Uterus (tissue), 2 donors: ENCODE measurements around the gene CTBP1.

Experiments
- CTCF ChIP-seq, 4 experiments: fragments of 200-600 bp in 2 of 4; fragments of 450-650 bp in 2 of 4; sonication (generic) in 2 of 4; IDR thresholded peaks; one replicate each; pipeline ENCODE4 v1.5.1; 2016 to 2019; ENCODE audit warnings: antibody characterized with exemption in 4 of 4, mild to moderate bottlenecking in 2 of 4, moderate library complexity in 1 of 4
- POLR2A ChIP-seq, 2 donors: fragments of 450-650 bp; IDR thresholded peaks; one replicate each; pipeline ENCODE4 v1.6.1; 2016; ENCODE audit warnings: antibody characterized with exemption in 2 of 2, mild to moderate bottlenecking in 1 of 2, moderate library complexity in 1 of 2

DNA sequence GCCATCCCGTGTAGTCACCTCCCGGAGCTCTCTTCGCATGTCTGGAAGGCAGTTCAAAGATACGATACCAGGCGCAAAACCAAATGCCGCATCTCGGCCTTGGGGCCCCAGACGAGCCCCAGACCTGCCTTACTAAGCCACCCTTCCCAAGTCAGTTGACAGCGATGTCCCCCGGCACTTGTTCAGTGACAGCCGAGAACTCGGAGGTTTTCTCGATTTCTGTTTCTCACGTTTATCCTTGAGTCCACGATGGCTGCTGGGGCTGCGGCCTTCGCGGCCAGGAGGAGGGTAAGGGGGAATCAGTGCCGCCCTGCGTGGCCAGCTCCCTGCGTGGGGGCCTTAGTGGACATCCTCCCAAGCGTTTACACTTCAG is 48.1 kb upstream of the CTBP1 start:
- TF ChIP-seq POLR2A (IDR thresholded peaks at IDR 0.05) (no peak), CTCF (IDR thresholded peaks at IDR 0.05) (no peak)
